HUDEP-2 (cell line): Measurements from ENCODE around the gene GLI3.

Source experiments
- DNase-seq, 76 experiments: peaks; one replicate each; lab custom pipeline; 2025; ENCODE audit not compliant: unreplicated experiment in 76 of 76; lab: John Stamatoyannopoulos, UW

The GLI3 gene

DNA sequence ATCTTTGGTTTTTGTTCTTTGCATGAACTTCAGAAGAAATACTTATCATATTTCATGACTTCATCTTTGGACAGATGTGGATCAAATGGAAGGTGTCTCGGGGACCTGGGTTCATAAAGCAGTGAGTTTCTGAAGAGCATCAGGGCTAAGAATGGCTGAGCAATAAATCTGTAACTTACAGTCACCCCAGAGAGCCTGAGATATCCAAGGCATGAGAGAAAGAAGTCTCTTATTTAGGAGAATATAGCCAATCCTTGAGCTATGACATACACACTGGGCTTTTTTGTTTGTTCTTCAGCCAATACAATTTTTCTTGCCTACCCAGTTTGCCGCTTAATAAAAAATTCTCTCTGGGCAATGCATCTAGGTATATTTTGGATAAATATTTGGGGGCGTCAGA is 281.6 kb downstream of the GLI3 start:
- no peak for DNase-seq

DNA sequence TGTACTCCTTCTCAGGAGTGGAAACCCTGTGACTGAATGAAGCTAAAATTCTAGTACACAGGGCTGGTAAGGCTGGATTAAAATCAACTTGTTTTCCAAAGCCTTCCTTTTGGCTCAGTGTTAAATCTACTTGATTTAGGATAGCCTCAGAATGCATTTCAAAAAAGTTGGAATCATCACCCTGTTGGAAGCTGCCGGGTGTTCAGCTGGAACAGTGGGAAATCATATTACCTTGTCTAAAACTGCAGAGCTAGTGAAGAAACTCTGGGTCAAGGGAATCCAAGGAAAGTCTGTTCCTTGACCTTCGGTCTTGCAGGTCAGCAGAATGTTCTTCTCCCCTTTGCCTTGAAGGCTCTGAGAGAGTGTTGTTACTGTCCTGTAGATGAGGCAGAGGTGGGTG is 282.0 kb downstream of the GLI3 start:
- DNase-seq, result no peak

DNA sequence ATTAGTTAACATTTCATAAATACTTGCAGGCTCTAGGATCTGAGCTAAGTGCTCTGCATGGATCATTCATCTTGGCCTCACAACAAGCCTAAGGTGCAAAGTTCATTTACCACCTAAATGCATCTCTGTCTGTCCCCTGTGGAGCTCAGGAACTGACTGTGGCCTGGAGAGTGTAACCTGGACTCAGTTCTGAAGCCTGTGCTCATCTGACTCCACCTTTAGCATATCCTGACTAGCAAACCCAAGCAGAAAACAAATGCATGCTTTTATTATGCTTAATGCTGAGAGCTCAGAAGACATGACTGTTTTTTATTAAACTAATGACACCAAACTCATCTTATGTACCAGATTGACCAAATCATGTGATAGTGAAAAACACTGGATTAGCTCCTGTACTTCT is 288.5 kb downstream of the GLI3 start:
- no peak for DNase-seq

DNA sequence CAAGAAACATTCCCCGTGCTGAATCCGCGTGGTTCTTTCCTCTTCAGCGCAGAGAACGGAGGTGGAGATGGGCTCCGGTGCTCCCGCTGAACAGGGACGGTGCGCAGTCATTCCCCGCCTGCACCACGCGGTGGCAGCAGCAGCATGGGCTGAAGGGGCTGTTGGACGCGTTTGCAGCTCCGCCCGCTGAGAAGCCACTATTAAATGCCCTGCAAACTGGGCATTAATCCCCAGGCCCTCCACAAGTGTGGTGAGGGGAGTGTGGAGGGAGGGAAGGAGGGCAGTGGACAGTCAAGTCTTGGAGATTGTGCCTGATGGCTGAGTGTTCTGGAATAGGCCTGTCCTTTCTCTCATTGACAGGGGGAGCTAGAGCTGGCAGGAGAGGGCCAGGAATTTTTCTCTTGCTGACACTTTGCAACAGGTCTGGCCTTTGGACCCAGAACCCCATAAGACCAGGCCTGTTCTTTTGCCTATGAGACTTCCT is 293.9 kb downstream of the GLI3 start:
- DNase-seq, result peak in 58 of 76 experiments; percentile 3 to 76 (median 32)

DNA sequence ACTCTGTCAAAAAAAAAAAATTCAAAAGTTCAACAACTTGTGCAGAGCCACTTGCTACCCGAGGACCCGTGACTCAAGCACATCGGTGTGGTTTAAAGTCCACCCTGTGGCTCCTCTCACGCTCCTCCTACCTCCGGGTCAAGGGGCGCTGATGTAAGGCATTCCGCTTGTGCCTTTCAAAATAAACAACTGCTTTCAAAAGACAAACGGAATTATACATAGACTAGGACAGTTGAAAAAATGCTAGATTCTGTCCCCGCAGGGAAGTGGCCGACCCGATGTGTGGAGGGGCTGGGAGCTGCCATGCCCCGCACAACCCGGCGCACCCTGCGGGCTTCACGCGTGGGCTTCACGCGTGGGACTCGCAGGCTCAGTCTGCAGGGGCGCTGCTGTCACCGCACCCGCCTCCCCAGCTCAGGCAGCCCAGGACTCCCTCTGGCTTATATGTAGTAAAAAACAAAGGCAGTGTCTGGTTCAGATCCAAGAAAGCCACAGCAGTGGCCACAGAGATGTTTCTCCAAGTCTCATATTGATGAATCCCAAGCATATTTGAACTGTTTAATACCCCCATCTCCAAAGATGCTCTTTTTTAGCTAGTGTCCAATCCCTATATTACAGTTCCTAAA is 294.4 kb downstream of the GLI3 start:
- DNase-seq, result no peak

DNA sequence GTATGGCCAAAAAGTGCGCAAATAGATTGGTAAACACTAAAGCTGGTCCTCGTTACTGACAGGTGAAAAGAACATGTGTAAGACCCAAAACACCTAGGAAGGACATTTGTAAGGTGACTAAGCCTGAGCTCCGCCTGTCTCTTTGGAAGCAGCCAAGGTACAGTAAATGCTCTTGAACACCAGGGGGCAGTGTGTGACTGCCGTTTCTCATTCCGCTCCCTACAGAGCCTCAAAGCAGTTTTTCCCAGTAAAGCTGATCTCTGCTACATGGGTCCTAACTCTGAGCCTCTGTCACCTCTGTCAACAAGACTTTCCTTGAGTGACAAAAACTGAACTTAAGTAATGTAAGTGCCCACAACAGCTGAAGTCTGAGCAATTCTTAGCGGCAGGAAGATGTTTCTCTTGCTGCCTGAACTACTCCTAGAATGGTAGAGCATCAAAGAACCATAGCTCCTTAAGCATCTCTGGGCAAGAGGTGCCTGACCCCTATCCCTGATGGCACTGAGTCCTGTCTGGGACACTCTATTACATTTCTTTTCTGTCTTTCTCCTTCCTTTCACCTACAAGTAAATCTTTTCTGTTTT is 296.2 kb downstream of the GLI3 start:
- DNase-seq, result peak in 49 of 76 experiments; percentile 2 to 66 (median 17)

DNA sequence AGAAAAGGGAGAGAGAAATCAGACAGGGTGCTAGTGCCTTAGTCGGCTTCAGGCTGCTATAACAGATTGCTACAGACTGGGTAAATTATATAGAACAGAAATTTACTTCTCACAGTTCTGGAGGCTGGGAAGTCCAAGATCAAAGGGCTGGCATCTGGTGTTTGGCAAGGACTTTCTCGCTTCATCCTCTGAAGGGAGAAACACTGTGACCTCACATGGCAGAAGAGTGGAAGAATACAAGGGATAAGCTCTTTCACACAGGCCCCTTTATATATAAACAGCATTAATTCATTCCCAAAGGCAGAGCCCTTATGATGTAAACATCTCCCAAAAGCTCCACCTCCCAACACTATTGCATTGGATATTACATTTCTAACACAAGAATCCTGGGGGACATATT is 298.6 kb downstream of the GLI3 start:
- no peak for DNase-seq

DNA sequence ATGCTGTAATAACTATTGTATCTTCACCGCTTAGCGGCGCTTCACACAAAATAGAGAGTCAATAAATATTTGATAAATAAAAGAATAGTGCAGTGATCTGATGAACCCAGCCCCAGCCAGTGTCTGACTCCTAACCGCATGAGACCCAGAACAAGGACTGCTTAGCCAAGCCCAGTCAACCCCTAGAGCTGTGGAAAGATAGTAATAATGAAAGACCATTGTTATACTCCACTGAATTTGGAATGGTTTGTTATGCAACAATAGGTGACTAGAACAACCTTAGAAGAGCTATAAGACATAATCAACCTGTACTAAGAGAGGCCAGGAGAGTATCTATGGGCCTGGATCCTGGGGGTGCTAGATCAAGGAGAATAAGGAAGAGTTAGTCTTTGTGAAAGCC is 303.6 kb downstream of the GLI3 start:
- no peak for DNase-seq

DNA sequence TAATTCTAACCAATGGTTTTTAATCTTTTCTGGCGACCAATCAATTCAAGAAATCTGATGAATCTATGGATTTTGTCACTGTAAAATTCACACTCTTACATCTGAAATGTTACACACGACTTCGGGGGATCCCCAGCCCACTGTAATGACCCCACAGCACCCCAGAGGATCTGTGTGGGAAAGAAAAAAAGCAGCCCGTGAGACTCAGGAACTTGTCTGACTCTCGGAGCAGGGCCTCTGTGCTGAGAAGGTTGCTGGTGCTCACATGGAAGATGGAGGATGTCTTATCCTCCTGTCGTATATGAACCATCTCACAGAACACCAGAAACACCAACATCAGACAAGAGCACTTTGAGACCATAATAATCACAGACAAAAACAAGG is 305.8 kb downstream of the GLI3 start:
- no peak for DNase-seq

DNA sequence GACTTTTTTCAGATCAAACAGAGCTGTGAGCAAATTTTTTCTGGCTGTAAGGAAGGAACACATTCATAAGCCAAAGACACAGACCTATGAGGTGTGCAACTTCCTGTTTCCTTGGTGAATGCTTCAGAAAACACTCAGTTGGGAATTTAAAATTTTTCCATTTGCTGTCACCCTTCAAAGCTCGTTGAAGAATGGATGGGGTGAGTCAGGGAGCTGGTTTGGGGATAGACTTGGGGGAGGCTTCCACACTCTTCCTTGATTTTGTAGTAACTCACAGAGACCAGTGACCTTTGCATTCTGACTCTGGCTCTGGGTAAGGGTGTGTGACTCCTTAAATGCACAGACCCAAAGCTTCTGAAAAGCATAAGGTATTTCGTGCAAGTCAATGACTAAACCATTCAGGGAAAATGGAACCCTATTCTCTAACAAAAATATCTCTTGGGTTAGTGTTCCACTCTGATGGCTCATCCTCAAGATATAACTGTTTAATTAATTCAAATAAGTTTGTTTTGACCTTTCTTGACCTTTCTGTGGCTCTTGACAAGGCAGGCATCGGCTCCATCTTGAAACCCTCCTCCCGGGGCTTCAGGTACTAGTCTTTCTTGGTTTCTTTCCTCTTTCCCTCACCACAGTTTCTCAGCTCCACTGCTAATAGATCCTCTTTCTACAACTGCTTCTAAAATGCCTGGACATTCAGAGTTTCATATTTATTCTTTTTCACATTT is 306.3 kb downstream of the GLI3 start:
- no peak for DNase-seq

DNA sequence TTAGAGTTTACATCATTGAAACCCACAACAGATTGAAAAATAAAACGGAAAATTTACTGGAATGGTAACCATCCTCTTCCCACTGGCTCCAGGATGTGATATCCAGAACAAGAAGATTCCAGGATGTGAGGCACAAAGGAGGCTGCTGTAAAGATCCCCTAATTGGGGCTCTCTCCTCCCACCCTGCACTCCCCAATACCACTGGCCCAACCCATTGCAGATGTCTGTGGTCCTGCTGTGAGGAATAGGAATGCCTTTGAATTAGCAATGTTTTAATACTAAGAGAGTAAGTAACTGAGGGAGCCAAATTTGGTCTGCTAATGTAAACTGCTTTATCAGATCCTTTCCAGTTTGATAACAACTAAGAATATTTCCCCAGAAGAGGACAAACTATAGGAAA is 308.2 kb downstream of the GLI3 start:
- DNase-seq, result no peak

DNA sequence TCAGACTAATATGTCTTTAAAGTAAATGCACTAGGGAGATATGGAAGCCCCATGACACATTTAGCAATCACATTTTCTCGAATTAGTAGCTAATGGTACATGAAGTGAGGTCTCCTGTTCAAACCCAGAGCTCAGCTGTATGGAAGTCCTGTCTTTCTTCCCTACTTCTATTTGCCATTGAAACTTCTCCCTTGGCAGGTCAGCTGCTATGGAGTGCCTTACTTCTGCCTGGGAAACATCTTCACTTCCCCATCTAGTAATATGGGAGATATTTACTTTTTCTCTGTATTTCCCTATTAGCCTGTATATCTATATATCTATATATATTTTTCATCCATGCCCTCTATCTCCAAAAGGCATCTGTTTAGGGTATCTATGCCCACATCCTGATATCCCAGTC is 308.8 kb downstream of the GLI3 start:
- DNase-seq, result no peak

DNA sequence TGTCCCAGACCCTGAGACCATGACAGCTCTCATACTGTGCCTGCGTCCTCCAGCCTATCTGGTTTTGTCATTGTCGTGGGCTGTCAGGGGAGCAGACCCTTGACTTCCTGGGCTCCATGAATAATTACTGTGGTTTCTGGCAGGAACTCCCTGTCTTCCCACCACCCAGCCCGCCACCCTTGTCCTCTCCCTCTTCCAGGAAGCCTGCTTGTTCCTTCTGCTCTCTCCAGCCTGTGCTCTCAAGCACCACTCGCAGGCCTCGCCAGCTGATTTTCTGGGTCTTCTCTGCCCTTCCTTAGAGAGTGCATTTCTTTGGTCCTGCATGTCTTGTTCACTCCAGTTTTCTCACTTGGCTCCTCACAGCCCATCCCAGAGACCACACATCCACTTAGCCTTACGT is 309.6 kb downstream of the GLI3 start:
- DNase-seq, result no peak

DNA sequence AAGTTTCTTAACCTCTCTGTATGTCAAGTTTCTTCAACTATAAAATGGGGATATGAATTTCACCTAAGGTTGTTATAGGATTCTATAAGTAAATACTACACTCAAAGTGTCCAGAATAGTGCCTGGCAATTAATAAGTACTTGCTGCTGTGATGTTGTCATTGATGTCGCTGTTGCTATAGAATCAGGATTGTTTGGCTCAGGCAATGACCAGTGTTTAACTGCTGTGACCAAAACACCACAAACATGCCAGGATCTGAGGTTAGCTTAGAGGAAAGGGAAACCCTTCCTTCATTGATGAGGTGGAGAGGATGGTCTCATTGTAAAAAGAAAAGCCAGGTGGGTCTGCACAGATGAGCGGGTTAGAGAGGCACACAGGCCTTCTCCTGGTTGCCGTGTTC is 311.1 kb downstream of the GLI3 start:
- DNase-seq, result no peak

DNA sequence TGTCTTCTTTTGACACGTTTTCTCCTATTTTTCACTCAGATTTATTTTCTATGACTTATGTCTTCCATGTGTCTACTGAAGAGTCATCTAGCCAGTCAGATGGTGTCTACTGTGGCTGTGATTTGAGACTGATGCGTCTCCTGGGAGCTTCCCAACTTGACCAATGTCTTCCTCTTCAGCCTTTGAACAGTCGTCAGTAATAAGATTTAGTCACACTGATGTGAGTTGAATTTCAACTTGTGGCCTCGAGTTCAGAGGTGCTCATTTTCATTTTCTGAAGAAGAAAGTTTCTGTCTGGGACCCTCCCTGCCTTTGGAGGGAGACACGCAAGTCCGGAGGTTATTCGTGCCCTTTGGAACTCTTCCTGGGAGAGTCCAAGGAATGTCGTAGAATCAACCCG is 312.2 kb downstream of the GLI3 start:
- DNase-seq, result no peak

DNA sequence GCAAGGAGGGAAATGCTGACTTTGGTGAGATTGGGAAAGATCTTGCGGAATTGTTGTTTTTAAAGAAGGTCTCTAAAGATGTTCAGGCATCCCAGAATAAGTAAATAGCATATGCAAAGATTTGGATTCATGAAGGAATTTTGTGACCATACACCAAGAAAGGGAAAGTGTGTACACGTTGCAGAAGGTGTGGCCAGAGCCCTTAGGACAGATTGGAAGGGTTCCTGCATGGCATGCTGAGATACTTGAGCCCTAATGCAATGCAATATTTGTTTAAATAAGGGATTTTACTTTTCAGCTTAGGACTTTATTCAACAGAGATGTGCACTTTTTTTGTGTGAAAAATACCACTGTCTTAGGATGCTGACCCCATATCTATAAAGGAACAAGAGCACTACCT is 314.6 kb downstream of the GLI3 start:
- no peak for DNase-seq

DNA sequence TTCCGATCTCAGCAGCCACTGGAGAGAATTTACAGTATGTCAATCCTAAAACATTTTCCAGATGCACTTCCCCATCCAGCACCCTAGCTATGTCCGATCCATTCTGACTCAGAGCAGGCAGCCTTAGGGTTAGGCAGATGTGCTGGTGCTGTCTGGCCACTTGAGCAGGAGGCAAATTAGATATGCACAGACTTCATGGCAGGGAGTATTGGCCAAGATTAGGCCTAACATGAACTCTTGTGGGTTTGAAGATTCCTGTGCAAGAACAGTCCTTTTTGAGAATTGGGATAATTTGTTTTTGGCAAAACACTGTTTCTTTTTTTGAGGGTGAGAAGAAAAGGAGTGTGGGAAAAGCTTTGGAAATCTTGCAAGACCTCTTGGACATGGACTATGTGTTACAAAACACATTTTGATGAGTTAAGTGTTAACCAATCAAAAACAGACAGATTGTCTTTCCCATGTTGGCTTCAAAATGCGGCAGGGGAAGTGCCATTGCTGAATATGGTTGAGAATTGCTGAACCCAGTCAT is 315.5 kb downstream of the GLI3 start:
- no peak for DNase-seq

DNA sequence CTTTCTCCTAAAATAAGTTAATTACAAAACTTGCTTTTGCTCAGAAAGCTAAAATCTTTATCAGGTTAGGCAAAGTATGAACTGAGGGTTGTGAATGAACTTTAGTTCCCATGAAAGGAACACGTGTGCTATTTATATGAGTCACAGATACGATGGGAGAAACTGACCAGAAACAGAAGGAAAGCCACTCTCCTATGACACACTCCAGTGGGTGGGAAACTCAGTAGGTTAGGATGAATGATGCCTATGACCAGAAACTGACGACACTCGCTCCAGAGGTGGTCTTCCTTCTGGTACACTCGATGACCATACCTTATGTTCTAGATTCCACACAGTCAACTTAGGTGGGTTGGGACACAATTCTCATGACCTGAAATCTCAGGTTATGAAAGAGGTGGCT is 318.4 kb downstream of the GLI3 start:
- no peak for DNase-seq

DNA sequence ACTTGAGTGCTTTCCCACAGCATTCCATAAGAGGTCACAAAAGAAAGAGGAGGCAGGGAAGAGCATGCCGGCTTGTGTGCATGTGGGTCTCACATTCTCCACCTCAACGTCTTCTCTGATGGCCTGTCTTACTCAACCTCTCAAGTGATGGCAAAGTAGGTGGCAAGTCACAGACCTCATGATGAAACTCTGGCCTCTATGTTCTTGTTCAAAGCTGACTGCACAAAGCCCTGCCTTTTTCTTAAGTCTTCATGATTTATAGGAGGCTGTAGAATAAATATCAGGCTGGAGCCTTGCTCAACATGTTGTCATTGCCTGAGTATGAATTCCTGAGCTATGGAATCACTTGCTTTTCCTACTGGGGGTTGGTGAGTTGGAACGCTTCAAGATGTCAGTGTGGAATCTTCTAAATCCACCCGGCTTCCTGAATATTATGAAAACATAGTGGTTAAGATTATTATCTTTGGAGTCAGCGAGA is 320.5 kb downstream of the GLI3 start:
- DNase-seq, result no peak

DNA sequence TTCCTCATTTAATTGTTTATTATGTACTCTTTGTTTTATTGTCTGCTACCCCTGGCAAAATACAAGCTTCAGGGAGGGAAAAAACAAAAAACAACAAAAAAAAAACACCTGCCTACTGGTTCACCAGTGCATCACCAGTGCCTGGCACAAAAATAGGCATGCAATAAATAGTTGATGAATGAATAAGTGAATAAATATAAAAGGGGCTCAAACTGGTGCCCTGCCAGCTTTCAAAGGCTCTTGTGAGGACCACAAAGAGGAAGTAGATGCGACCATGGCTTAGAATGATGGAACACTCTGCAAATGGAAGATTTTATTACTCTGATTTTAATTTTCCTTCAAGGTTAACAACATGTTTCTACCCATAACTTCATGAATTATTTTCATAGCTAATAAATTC is 321.1 kb downstream of the GLI3 start:
- DNase-seq, result no peak

DNA sequence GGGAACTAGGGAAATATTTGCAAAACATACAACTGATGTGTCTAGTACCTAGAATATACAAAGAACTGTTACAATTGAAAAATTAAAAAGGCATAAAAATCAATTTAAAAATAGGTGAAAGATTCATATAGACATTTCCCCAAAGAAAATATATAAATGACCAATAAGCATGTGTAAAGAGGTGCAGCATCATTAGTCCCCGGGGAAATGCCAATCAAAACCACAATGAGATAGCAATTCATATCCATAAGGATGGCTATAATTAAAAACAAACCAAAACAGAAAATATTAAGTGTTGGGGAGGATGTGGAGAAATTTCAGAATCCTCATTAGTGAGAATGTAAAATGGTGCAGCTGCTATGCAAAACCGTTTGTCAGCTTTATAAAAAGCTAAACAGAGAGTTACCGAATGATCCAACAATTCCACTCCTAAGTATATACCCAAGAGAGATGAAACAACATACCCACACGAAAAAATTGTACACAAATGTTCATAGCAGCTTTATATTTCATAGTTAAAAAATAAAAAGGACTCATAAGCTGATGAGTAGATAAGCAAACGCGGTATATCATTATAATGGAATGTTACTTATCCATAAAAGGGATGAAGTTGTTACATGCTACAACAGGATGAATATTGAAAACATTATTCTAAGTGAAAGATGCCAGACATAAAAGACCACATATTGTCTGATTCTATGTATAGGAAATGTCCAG is 324.0 kb downstream of the GLI3 start:
- no peak for DNase-seq
